ENCODE data around the gene DYNLRB1.

DNA sequence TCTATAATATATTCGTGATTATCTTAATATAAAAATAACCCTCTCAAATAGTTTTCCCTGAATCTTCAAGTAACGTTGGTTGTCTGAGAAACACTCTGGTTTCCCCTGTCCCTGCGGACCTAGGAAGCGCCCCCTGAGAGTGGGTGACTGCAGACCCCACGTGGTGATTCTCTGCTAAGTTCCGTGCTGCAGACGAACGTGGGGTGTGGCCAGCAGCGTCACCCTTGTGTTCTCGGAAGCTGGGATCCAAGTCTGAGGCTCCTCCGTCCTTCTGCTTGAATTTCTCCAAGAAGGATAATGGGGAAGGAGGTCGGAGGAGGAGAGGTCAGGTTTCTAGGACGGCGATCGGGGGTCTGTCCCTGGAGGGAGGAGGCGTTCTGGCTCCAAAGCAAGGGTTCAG is 25.7 kb downstream of the DYNLRB1 start:
- TF ChIP-seq ZBTB33 (IDR thresholded peaks at IDR 0.05) (no peak), GABPA (IDR thresholded peaks at IDR 0.05 in 1 of 2, conservative IDR thresholded peaks at IDR 0.05 in 1 of 2) (no peak), ATF3 (IDR thresholded peaks at IDR 0.05) (no peak), RXRA (IDR thresholded peaks at IDR 0.05) (no peak), CTCF (IDR thresholded peaks at IDR 0.05; ENCODE audit: low read depth, low read length, missing input control) (no peak), MAX (IDR thresholded peaks at IDR 0.05) (no peak), SP1 (IDR thresholded peaks at IDR 0.05) (no peak), YY1 (IDR thresholded peaks at IDR 0.05) (no peak), RAD21 (IDR thresholded peaks at IDR 0.05) (no peak), EGR1 (IDR thresholded peaks at IDR 0.05; ENCODE audit: low read depth in 2 of 2) (no peak), JUND (IDR thresholded peaks at IDR 0.05) (no peak), TAF1 (conservative IDR thresholded peaks at IDR 0.05) (no peak)
- TF ChIP-seq, protein P1, sequence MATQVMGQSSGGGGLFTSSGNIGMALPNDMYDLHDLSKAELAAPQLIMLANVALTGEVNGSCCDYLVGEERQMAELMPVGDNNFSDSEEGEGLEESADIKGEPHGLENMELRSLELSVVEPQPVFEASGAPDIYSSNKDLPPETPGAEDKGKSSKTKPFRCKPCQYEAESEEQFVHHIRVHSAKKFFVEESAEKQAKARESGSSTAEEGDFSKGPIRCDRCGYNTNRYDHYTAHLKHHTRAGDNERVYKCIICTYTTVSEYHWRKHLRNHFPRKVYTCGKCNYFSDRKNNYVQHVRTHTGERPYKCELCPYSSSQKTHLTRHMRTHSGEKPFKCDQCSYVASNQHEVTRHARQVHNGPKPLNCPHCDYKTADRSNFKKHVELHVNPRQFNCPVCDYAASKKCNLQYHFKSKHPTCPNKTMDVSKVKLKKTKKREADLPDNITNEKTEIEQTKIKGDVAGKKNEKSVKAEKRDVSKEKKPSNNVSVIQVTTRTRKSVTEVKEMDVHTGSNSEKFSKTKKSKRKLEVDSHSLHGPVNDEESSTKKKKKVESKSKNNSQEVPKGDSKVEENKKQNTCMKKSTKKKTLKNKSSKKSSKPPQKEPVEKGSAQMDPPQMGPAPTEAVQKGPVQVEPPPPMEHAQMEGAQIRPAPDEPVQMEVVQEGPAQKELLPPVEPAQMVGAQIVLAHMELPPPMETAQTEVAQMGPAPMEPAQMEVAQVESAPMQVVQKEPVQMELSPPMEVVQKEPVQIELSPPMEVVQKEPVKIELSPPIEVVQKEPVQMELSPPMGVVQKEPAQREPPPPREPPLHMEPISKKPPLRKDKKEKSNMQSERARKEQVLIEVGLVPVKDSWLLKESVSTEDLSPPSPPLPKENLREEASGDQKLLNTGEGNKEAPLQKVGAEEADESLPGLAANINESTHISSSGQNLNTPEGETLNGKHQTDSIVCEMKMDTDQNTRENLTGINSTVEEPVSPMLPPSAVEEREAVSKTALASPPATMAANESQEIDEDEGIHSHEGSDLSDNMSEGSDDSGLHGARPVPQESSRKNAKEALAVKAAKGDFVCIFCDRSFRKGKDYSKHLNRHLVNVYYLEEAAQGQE (IDR thresholded peaks at IDR 0.05), result no peak
